HL-60/S4 treated with phorbol 12-myristate 13-acetate at 8.2 ng/mL for 4 days and 3 days (cell line): ENCODE data around the gene STRA6.

ENCODE experiments used
- in situ Hi-C: fragments of 300-500 bp; cut with MboI; formaldehyde crosslinking; loops from 2 replicates; pipeline ENCODE4 v1.15.0; 2022; ENCODE audit warnings: low sequenced_read_pairs

STRA6 gene

GRCh38 chr15:74227968-74228722 lies 25.6 kb upstream of the STRA6 start:
- in situ Hi-C loops: no loop called here

GRCh38 chr15:74226761-74227540 lies 24.4 kb upstream of the STRA6 start:
- in situ Hi-C loops: no loop called here

GRCh38 chr15:74225928-74226327 lies 23.3 kb upstream of the STRA6 start:
- in situ Hi-C loops: no loop called here

- in situ Hi-C loops: no loop called here
Observed at GRCh38 chr15:74222240-74223119, 19.9 kb upstream of the STRA6 start.

- in situ Hi-C loops: no loop called here
Observed at GRCh38 chr15:74221399-74222239, 19.0 kb upstream of the STRA6 start.

- in situ Hi-C loops: no loop called here
Observed at GRCh38 chr15:74220475-74221248, 18.1 kb upstream of the STRA6 start.

- in situ Hi-C loops: no loop called here
Observed at GRCh38 chr15:74217907-74218885, 15.6 kb upstream of the STRA6 start.

- in situ Hi-C loops: no loop called here
Observed at GRCh38 chr15:74216949-74217348, 14.4 kb upstream of the STRA6 start.

- in situ Hi-C loops: no loop called here
Observed at GRCh38 chr15:74215958-74216357, 13.4 kb upstream of the STRA6 start.

- in situ Hi-C loops: no loop called here
Observed at GRCh38 chr15:74214324-74215021, 11.9 kb upstream of the STRA6 start.

- in situ Hi-C loops: no loop called here
Observed at GRCh38 chr15:74213858-74214284, 11.3 kb upstream of the STRA6 start.

GRCh38 chr15:74212494-74212893 lies 9.9 kb upstream of the STRA6 start:
- in situ Hi-C loops: no loop called here

GRCh38 chr15:74211656-74212055 lies 9.1 kb upstream of the STRA6 start:
- in situ Hi-C loops: no loop called here

GRCh38 chr15:74210729-74211128 lies 8.1 kb upstream of the STRA6 start:
- in situ Hi-C loops: no loop called here

- in situ Hi-C loops: no loop called here
Observed at GRCh38 chr15:74209997-74210671, 7.5 kb upstream of the STRA6 start.

- in situ Hi-C loops: no loop called here
Observed at GRCh38 chr15:74209560-74209958, 7.0 kb upstream of the STRA6 start.

GRCh38 chr15:74208901-74209559 lies 6.4 kb upstream of the STRA6 start:
- in situ Hi-C loops: no loop called here
